ENCODE measurements around the gene ZCCHC18.
"Not testable (repeated sequence)": the region's sequence is repeated elsewhere in the genome, so short reads cannot be mapped to it uniquely, and the experiment has no call there.

ZCCHC18 gene

DNA sequence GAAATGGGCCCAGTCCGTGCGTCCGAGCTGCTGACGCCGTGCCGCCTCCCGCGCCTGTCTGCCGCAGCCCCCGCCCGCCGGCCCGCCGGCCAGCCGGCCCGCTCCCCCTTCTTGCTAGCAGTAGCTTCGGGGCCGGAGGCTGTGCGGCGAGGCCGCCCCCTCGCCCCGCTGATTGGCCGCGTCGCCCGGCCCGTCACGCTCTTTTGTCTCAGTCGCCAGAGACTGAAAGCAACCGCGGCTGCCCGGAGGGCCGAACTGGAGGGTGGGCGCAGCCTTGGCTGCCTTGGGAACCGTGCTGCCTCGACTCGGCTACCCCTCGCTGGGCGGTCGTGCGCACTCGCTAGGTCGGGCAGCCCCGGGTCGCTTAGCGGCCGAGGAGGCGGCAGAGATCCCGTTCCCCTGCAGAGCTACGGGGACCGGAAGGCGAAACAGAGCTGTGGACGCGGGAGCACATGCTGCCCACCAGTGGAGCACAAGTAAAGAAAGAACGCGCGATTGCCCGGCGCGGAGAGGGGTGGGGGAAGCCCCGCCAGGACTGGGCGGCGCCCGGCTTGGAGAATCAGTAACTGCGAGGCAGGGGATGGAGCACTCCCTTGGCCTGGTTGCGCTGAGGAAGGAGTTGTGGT, at the start of gene ZCCHC18:
ZCCHC18 (plus strand) TSS at position 198 of the 626 bp plus-strand sequence. CDS start 1,589 bp downstream, outside the sequence.
- FAIRE-seq: no peak

GRCh38 chrX:104062636-104063035, 49.7 kb upstream of the ZCCHC18 start:
- FAIRE-seq: not testable (repeated sequence)

- not testable (repeated sequence) for FAIRE-seq
These were observed 36.4 kb upstream of the ZCCHC18 start, which contains the start of gene TMSB15C for GRCh38 chrX:104075778-104076445. Gene TMSB15C, minus strand, starts transcription at chrX:104076236.

GRCh38 chrX:104077854-104078253, 34.5 kb upstream of the ZCCHC18 start:
- not testable (repeated sequence) for FAIRE-seq

GRCh38 chrX:104084063-104084462, 28.3 kb upstream of the ZCCHC18 start:
- FAIRE-seq: no peak

- FAIRE-seq: no peak
These were observed 27.6 kb upstream of the ZCCHC18 start for GRCh38 chrX:104084534-104085277.

- no peak for FAIRE-seq
These were observed 26.8 kb upstream of the ZCCHC18 start for GRCh38 chrX:104085477-104085876.

DNA sequence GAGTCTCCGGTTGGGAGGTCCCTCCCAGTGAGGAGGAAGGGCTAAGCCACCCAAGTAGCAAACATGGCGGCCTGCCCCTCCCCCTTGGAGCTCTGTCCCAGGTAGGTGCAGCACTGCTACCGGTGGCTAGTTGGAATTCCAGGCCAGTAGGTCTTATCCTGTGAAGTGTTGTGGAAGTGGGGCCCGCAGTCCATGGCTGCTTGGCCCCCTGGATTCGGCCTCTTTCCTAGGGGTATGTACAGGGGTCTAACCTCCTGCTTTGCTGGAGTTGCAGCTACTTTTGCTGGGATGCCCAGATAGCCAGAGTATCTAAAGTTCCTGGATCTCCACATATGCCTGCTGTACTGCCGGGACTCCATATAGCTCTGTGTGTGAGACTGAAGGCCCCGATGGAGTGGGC, 26.4 kb upstream of the ZCCHC18 start:
- no peak for FAIRE-seq

- peak; percentile 96 for FAIRE-seq
These were observed 14.0 kb upstream of the ZCCHC18 start for GRCh38 chrX:104098151-104098808.

- FAIRE-seq: no peak
These were observed 13.4 kb upstream of the ZCCHC18 start for GRCh38 chrX:104098919-104099318.

DNA sequence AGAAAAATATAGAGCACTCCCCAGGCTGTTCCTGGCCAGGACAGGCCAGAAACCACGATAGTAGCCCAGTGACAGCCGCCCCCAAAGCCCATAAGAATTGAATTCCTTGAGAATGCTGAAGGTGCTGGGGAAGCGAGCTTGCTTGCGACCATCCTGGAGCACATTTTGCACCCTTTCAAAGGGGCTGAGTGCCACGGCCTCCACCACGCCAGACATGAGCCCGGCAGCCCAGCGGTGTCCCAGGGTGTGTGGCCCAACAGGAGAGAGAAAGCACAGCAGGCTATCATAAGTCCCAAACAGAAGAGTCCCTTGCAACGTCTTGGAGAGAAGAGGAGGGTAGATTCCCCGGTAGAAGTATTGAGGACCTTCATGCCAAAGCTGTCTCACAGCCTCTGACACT, 7.6 kb upstream of the ZCCHC18 start:
- no peak for FAIRE-seq

DNA sequence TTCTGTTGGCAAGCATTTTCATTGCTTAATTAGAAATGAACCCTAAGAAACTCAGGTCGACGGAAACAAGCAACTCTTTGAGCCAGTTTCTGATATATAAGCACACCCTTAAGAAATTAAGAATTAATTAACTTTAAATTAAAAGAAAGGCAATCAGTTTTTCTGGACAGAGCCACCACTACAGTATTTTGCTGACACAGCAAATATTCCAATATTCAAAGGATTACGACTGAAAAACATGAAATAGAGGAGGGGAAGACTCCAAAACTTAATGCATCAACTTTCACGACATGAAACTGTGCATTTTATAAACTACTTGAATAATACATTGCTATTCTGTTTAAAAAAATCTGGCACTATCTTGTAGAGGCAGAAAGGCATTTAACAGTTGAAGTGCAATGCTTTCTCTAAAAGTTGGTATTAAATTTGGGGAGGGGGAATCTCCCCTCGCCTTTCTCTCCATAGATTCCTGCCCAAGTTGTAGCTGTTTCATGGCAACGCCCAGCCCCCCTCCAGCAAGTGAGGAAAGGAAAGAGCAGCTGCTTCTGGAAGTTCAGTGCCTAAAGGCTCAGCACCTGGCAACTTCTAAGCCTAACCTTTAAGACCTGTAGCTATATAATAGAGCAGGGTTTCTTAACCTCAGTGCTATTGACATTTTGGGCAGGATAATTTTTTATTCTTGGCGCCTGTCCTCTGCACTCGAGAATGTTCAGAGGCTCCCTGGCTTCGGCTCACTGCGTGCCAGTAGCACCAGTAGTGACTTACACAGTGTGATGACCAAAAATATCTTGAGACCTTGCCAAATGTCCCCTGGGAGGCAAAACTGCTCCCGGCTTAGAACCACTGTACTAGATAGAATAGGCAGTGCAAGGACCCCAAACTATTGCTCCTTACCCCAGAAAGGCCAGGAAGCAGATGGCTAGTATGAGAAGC, 6.7 kb upstream of the ZCCHC18 start:
- FAIRE-seq: no peak

DNA sequence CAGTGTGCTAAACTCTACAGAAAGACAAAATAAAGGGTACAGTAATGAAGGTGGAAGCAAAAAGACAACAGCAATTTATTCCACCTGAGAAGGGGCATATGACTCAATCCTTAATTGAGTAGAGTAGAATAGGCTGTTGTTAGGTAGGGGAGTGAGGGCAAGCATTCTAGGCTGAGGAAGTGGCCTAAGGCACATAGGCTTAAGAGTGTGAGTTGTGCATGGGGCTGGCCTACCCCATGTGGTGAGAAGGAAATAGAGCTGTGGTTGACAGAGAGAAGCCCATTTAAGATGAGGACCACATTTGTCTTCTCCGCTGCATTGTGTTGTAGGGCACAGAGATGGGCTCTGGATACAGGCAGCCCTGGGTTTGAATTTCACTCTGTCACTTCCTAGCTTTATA, 3.4 kb upstream of the ZCCHC18 start:
- no peak for FAIRE-seq

DNA sequence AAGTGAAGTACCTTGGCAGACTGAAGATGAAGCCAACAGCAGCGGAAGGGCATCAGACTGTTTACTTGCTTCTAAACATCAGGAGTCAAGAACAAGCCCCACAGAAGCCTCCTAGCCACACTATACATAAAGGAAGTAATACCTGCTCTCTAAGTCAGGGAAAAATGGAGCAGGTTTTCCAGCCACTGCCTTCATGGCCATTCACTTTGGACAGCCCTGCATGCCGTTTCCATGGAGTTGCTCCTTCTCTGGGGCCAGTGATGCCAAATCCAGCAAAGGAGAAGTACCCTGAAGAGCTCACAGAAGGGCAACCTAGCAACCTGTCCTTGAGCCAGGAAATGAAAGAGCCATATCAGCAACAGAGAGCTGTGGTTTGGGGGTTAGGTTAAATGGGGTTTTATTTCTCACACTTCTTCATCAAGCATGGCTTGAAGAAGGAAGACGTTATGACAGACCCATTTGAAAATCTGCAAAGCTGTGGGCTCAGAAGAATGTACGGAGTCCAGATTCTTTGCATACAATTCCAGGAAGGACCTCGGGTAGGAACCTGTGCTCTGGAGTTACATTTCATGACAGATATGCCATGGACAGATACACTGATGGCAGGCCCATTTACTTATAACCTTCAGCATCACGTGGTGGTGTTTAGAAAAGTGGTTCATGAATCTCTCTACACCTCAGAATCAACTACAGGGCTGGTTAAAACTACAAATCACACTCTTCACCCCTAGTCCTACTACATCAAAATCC, 1.7 kb upstream of the ZCCHC18 start:
- FAIRE-seq: not testable (repeated sequence)

DNA sequence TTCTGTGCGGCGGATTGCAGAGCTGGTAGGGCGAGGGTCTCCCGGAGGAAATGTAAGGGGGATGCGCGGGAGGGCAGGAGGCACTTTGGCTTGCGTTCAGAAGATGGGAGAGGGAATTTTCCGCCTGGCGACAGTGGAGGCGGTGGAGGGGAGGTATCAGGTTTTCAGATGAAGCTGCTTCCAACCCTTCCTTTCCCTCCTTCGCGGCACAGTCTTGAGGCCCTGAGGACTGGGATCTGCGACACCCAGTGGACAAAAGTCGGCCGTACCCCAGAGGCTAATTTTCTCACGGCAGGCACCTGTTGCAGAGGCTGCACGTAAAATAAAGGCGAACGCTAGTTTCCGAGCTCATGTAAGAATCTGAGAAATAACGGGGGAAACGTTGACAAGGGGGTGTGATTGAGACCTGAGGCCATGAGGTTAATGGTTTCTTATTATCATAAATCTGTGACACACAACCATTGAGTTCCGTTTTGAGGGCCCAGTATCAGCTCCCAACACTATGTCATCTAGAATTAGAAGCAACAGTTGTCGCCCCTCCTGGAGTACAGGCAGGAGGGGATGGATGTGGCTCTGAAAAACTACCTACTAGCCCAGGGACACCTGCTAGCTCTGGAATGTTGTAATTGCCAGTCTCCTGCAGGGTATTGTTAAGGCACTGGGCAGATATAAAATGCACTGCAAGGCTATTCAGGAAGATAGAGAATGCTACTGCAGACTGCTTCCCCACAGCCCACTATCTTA, 1.1 kb downstream of the ZCCHC18 start:
- FAIRE-seq: no peak

DNA sequence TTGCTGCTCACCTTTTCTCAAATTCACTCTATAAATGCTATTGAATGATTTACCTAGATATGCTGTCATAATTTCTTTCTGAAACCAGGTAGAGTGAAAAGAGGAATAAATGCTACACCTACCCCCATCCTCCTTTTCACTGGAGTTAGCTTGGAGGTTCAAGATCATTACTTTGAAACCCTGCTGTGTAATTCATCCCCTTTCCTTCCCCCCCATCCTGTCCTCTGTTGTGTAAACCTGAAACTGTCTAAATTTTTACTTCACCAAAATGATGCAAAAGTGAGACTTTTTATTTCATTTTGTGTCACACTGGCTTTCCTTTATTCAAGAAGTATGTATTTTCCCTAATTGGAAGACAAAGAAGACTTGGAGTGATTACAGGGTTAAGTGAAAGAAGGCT, 5.4 kb downstream of the ZCCHC18 start:
- FAIRE-seq: no peak

DNA sequence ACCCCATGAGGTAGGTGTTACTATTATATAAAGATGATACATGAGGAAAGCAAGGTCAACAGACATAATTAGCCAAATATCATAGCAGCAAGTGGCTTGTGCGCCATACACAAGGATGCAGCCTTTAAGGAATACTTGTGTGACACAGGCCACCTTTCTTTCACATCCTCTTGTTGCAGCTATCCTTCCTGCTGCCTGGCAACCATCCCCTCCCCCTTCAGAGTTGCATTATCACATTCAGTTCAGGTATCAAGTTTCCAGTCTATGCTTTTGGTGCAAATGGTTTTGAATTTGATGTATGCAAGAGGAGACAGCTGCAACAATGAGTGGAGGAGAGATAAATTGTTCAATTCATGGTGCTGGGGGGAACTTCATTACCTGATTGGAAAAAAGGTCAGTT, 6.4 kb downstream of the ZCCHC18 start:
- FAIRE-seq: no peak

- FAIRE-seq: no peak
These were observed 10.5 kb downstream of the ZCCHC18 start for GRCh38 chrX:104122829-104123228.

- no peak for FAIRE-seq
These were observed 14.5 kb downstream of the ZCCHC18 start for GRCh38 chrX:104126856-104127255.

GRCh38 chrX:104130808-104131207, 18.5 kb downstream of the ZCCHC18 start:
- no peak for FAIRE-seq
